Lower lobe of right lung (tissue), 2 donors: Measurements from ENCODE around the gene PTPN14. TPM values are rescaled to one million over a fixed set of nuclear protein-coding genes. Genes with fewer than 3 reads are reported as not detected.
"Not testable (repeated sequence)": the region's sequence is repeated elsewhere in the genome, so short reads cannot be mapped to it uniquely, and the experiment has no call there.

Experiments
- ATAC-seq, 2 donors: fragments of 200-7000 bp; cut with Tn5 transposase; one replicate each; pipeline ENCODE4 v1.9.1; 2020 to 2022; ENCODE audit warnings: mild to moderate bottlenecking in 2 of 2, moderate library complexity in 2 of 2
- DNase-seq: peaks from one replicate; pipeline ENCODE4 v3.0.0-alpha.2; 2020
- H3K27ac ChIP-seq: fragments of 200-600 bp; one replicate; pipeline ENCODE4 v1.8.0; 2022
- H3K27me3 ChIP-seq: fragments of 200-600 bp; one replicate; pipeline ENCODE4 v1.8.0; 2022; ENCODE audit warnings: low read depth
- H3K36me3 ChIP-seq: fragments of 200-600 bp; one replicate; pipeline ENCODE4 v1.8.0; 2022; ENCODE audit warnings: mild to moderate bottlenecking
- H3K4me1 ChIP-seq: fragments of 200-600 bp; one replicate; pipeline ENCODE4 v1.8.0; 2022
- H3K4me3 ChIP-seq: fragments of 200-600 bp; one replicate; pipeline ENCODE4 v1.8.0; 2022; ENCODE audit warnings: mild to moderate bottlenecking
- H3K9me3 ChIP-seq: fragments of 200-600 bp; one replicate; pipeline ENCODE4 v1.8.0; 2022
- CTCF ChIP-seq: fragments of 200-600 bp; IDR thresholded peaks from one replicate; pipeline ENCODE4 v1.8.0; 2022; ENCODE audit warnings: antibody characterized with exemption, mild to moderate bottlenecking
- intact Hi-C: fragments of 100-400 bp; cut with DNase I; formaldehyde crosslinking; loops from one replicate; pipeline ENCODE4 v1.11.0; 2022
- total RNA-seq: library from RNA; stranded (reverse); fragmentation: NEBNext Ultra II Directional; extraction: Animal tissue kit (Norgen Biotek cat#: 25700); gene quantifications from one replicate; pipeline ENCODE4 v1.2.1, GENCODE V29; 2021
- donor health status: DM: no; HTN: yes; CAD: no; lungs with severe emphysema.

The PTPN14 gene
- total RNA-seq, 1 donor from 2014 or later: 34.1 TPM

- intact Hi-C loops: no loop called here
- no peak for TF ChIP-seq CTCF
- H3K27me3 ChIP-seq: no peaks in the 10 kb centered on the region
- H3K36me3 ChIP-seq: no peaks in the 10 kb centered on the region
- no peak overlapping the region for H3K27ac ChIP-seq
- no peak for DNase-seq
- no peak overlapping the region for H3K4me3 ChIP-seq
- H3K4me1 ChIP-seq: peaks cover 22% of the 10 kb centered on the region
- H3K9me3 ChIP-seq: no peaks in the 10 kb centered on the region
- ATAC-seq: no peak
These were observed 39.8 kb downstream of the PTPN14 start for GRCh38 chr1:214511639-214511998.

GRCh38 chr1:214510914-214511638 lies 40.3 kb downstream of the PTPN14 start:
- no peaks in the 10 kb centered on the region for H3K9me3 ChIP-seq
- H3K27ac ChIP-seq: no peak overlapping the region
- ATAC-seq: no peak
- TF ChIP-seq CTCF: no peak
- intact Hi-C loops: no loop called here
- H3K4me3 ChIP-seq: no peak overlapping the region
- DNase-seq: no peak
- H3K36me3 ChIP-seq: no peaks in the 10 kb centered on the region
- no peaks in the 10 kb centered on the region for H3K27me3 ChIP-seq
- H3K4me1 ChIP-seq: peaks cover 17% of the 10 kb centered on the region

GRCh38 chr1:214510477-214510876 lies 40.9 kb downstream of the PTPN14 start:
- Histone ChIP-seq H3K27ac (no peak overlapping the region), H3K36me3 (no peaks in the 10 kb centered on the region), H3K27me3 (no peaks in the 10 kb centered on the region), H3K9me3 (no peaks in the 10 kb centered on the region), H3K4me1 (peaks cover 11% of the 10 kb centered on the region), H3K4me3 (no peak overlapping the region)
- no peak for DNase-seq
- intact Hi-C loops: no loop called here
- no peak for ATAC-seq
- TF ChIP-seq CTCF: no peak

GRCh38 chr1:214509622-214510021 lies 41.8 kb downstream of the PTPN14 start:
- DNase-seq, intact Hi-C loops, ATAC-seq, H3K4me1 ChIP-seq, H3K27ac ChIP-seq, H3K27me3 ChIP-seq, H3K9me3 ChIP-seq, H3K4me3 ChIP-seq, H3K36me3 ChIP-seq: not testable (repeated sequence)

GRCh38 chr1:214506972-214507431 lies 44.4 kb downstream of the PTPN14 start:
- Histone ChIP-seq H3K9me3 (no peaks in the 10 kb centered on the region), H3K27me3 (no peaks in the 10 kb centered on the region), H3K27ac (no peak overlapping the region), H3K4me3 (no peak overlapping the region), H3K4me1 (no peaks in the 10 kb centered on the region), H3K36me3 (no peaks in the 10 kb centered on the region)
- no peak for DNase-seq
- intact Hi-C loops: no loop called here
- no peak for TF ChIP-seq CTCF
- ATAC-seq: peak in 1 of 2 donors; percentile 44

- intact Hi-C loops: no loop called here
- H3K36me3 ChIP-seq: no peaks in the 10 kb centered on the region
- H3K27me3 ChIP-seq: no peaks in the 10 kb centered on the region
- no peaks in the 10 kb centered on the region for H3K9me3 ChIP-seq
- H3K4me3 ChIP-seq: no peak overlapping the region
- no peak for DNase-seq
- H3K4me1 ChIP-seq: peaks cover 2% of the 10 kb centered on the region
- no peak overlapping the region for H3K27ac ChIP-seq
- no peak for ATAC-seq
- TF ChIP-seq CTCF: no peak
These were observed 46.3 kb downstream of the PTPN14 start for GRCh38 chr1:214505134-214505533.
